Activated naive CD8-positive, alpha-beta T cell treated with anti-CD3 and anti-CD28 coated beads, Interleukin-2, amount 50 U/mL, for 24 hours (primary cell): ENCODE data around the gene DUSP10.

Experiments used
- ATAC-seq: fragments of 150-1000 bp; cut with Tn5 transposase; one replicate; pipeline ENCODE4 v1.10.0; 2021
- DNase-seq: peaks from one replicate; pipeline ENCODE4 v3.0.0; 2021
- H3K27ac Mint-ChIP-seq: one replicate; pipeline ENCODE4 v1.8.0; 2021; ENCODE audit warnings: mild to moderate bottlenecking, mixed read lengths
- H3K27me3 Mint-ChIP-seq: one replicate; pipeline ENCODE4 v1.8.0; 2021; ENCODE audit warnings: mixed read lengths
- H3K36me3 Mint-ChIP-seq: one replicate; pipeline ENCODE4 v1.8.0; 2021; ENCODE audit warnings: low read depth, mixed read lengths
- H3K4me1 Mint-ChIP-seq: one replicate; pipeline ENCODE4 v1.8.0; 2021; ENCODE audit warnings: mixed read lengths
- H3K4me3 Mint-ChIP-seq: one replicate; pipeline ENCODE4 v1.8.0; 2021; ENCODE audit warnings: mild to moderate bottlenecking, moderate library complexity, mixed read lengths
- H3K9me3 Mint-ChIP-seq: one replicate; pipeline ENCODE4 v1.8.0; 2021; ENCODE audit warnings: mixed read lengths

DUSP10 gene

GRCh38 chr1:221741703-221742554 lies at the start of gene DUSP10:
Gene DUSP10, minus strand, starts transcription at chr1:221742089. Its CDS starts 2,345 bp downstream, at chr1:221739744.
- DNase-seq (peak; percentile 97), ATAC-seq (peak; percentile 91)
- H3K27ac Mint-ChIP-seq = no peak within 1 kb of the TSS
- no peaks in the 10 kb centered on the region for H3K27me3 Mint-ChIP-seq
- H3K9me3 Mint-ChIP-seq = no peaks in the 10 kb centered on the region
- no peak within 1 kb of the TSS for H3K4me3 Mint-ChIP-seq
- H3K4me1 Mint-ChIP-seq = peaks cover 15% of the 10 kb centered on the region
- H3K36me3 Mint-ChIP-seq = peaks cover 27% of the 10 kb centered on the region

- DNase-seq = no peak
- Mint-ChIP-seq H3K9me3 (no peaks in the 10 kb centered on the region), H3K4me1 (peaks cover 39% of the 10 kb centered on the region), H3K36me3 (no peaks in the 10 kb centered on the region), H3K4me3 (no peak overlapping the region), H3K27me3 (no peaks in the 10 kb centered on the region), H3K27ac (no peak overlapping the region)
- ATAC-seq = no peak
Measured at GRCh38 chr1:221788466-221788865, 46.6 kb upstream of the DUSP10 start.

GRCh38 chr1:221786647-221787046 lies 44.8 kb upstream of the DUSP10 start:
- no peaks in the 10 kb centered on the region for H3K9me3 Mint-ChIP-seq
- no peak overlapping the region for H3K27ac Mint-ChIP-seq
- H3K27me3 Mint-ChIP-seq = no peaks in the 10 kb centered on the region
- no peak overlapping the region for H3K4me3 Mint-ChIP-seq
- H3K4me1 Mint-ChIP-seq = peaks cover 37% of the 10 kb centered on the region
- ATAC-seq (no peak), DNase-seq (no peak)
- no peaks in the 10 kb centered on the region for H3K36me3 Mint-ChIP-seq

DNA sequence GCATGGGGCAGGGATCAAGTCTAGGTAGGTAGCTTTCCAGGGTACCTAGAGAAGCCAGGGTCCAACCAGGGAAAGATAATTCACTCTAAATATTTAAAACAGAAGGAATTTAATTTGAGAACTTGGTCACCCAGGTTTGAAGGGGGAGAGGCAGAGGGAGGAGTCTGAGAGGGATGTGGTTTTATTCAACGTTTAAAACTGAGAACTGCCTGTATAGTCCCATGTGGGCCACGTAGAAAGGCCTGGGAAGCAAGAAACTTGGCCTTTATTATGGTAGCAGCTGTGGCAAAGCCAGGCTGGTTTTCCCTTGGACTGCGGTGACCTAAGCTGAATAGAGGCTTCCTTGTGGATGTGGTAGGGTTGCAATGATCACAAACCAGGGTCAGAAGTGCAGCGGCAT lies 42.0 kb upstream of the DUSP10 start:
- H3K27ac Mint-ChIP-seq = peak overlapping the region; percentile 55
- DNase-seq = no peak
- peaks cover 59% of the 10 kb centered on the region for H3K4me1 Mint-ChIP-seq
- H3K9me3 Mint-ChIP-seq = no peaks in the 10 kb centered on the region
- peak overlapping the region; percentile 48 for H3K4me3 Mint-ChIP-seq
- no peaks in the 10 kb centered on the region for H3K27me3 Mint-ChIP-seq
- peak; percentile 41 for ATAC-seq
- no peaks in the 10 kb centered on the region for H3K36me3 Mint-ChIP-seq

DNA sequence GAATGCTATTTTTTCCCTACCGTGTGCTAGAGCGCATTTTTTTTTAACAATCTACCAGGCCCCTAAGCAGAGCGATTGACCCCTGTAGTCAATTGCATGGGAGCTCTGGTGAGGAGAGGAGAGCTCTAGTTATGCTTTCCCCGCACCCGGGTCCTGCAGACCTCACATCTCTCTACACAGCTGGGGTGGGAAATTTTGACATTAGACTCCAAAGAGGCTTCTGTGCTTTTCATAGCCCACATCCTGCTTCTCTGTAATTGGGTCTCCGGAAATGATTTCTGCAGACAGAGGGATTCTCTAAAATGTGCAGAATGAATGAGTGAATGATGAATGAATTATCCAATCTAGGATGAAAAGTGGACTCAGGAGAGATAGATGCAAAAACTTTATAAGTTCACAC lies 41.5 kb upstream of the DUSP10 start:
- DNase-seq (no peak), ATAC-seq (peak; percentile 72)
- Mint-ChIP-seq H3K4me1 (peaks cover 64% of the 10 kb centered on the region), H3K27ac (peak overlapping the region; percentile 55), H3K9me3 (no peaks in the 10 kb centered on the region), H3K27me3 (no peaks in the 10 kb centered on the region), H3K36me3 (no peaks in the 10 kb centered on the region), H3K4me3 (peak overlapping the region; percentile 48)

GRCh38 chr1:221782970-221783369 lies 41.1 kb upstream of the DUSP10 start:
- Mint-ChIP-seq H3K4me1 (peaks cover 68% of the 10 kb centered on the region), H3K9me3 (no peaks in the 10 kb centered on the region), H3K36me3 (no peaks in the 10 kb centered on the region), H3K27me3 (no peaks in the 10 kb centered on the region), H3K27ac (peak overlapping the region; percentile 55), H3K4me3 (peak overlapping the region; percentile 48)
- DNase-seq (no peak), ATAC-seq (peak; percentile 55)

DNA sequence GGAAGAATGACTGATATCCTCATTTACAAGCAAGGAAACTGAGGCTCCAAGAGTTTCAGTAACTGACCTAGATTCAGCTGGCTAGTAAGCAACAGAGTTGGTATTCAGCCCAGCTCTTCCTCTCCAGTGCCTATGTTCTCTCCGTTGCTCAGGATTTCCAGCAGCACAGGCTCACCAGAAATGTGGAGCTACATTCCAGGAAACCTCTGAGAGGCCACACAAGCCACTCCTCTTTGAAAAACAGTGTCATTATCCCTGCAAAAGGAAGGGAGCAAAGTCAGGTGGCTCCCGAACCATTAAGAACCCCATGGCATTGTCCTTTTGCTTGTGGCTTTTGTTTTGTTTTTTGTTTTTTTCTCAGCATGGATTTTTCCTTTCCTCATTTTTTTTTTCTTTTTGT lies 40.6 kb upstream of the DUSP10 start:
- no peak for ATAC-seq
- no peak overlapping the region for H3K4me3 Mint-ChIP-seq
- H3K9me3 Mint-ChIP-seq = no peaks in the 10 kb centered on the region
- H3K27ac Mint-ChIP-seq = peak overlapping the region; percentile 55
- no peaks in the 10 kb centered on the region for H3K27me3 Mint-ChIP-seq
- no peaks in the 10 kb centered on the region for H3K36me3 Mint-ChIP-seq
- DNase-seq = no peak
- peaks cover 73% of the 10 kb centered on the region for H3K4me1 Mint-ChIP-seq

GRCh38 chr1:221781102-221781755 lies 39.3 kb upstream of the DUSP10 start:
- no peak overlapping the region for H3K27ac Mint-ChIP-seq

GRCh38 chr1:221780175-221780574 lies 38.3 kb upstream of the DUSP10 start:
- Mint-ChIP-seq H3K4me1 (peaks cover 96% of the 10 kb centered on the region), H3K4me3 (no peak overlapping the region), H3K9me3 (peaks cover under 1% of the 10 kb centered on the region), H3K36me3 (no peaks in the 10 kb centered on the region), H3K27ac (peak overlapping the region; percentile 92), H3K27me3 (peaks cover 2% of the 10 kb centered on the region)
- DNase-seq = no peak
- ATAC-seq = no peak

More at GRCh38 chr1:221781102-221781755, 39.3 kb upstream of the DUSP10 start:
- Mint-ChIP-seq H3K36me3 (no peaks in the 10 kb centered on the region), H3K27me3 (peaks cover 2% of the 10 kb centered on the region), H3K4me3 (no peak overlapping the region), H3K4me1 (peaks cover 86% of the 10 kb centered on the region), H3K9me3 (no peaks in the 10 kb centered on the region)
- ATAC-seq = no peak
- DNase-seq = no peak

GRCh38 chr1:221779771-221780170 lies 37.9 kb upstream of the DUSP10 start:
- H3K4me3 Mint-ChIP-seq = no peak overlapping the region
- peak overlapping the region; percentile 92 for H3K27ac Mint-ChIP-seq
- no peaks in the 10 kb centered on the region for H3K36me3 Mint-ChIP-seq

DNA sequence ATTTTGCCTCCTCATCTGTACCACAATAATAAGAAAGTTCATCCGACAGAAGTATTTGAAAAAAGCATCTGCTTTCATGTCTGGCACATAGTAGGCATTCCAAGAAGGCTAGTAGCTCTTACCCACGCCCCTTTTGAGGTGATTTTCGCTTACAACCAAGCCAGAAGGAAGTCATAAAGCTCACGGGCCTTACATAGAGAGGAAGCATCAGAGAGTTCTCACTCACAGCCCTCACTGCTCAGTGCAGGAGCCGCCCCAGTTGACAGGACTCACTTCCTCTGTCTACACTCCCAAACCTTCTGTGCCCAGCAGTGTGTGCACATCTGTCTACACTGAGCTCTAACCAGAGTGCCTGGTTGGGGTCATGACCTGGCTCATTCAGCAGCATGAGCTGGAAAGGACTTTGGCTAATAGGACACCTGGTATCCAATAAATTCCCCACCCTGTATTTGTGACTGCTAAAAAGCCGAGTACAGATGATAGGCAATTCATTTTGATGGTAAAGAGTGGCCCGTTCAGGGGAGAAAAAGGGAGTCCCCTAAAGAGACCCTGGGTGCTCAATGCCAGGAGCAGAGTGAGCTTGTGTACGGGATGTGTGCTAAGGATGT lies 36.8 kb upstream of the DUSP10 start:
- ATAC-seq (peak; percentile 22), DNase-seq (peak; percentile 45)
- peaks cover 2% of the 10 kb centered on the region for H3K9me3 Mint-ChIP-seq
- H3K27me3 Mint-ChIP-seq = peaks cover 2% of the 10 kb centered on the region
- no peaks in the 10 kb centered on the region for H3K36me3 Mint-ChIP-seq
- H3K4me3 Mint-ChIP-seq = peak overlapping the region; percentile 69
- H3K4me1 Mint-ChIP-seq = peaks cover 97% of the 10 kb centered on the region
- peak overlapping the region; percentile 92 for H3K27ac Mint-ChIP-seq

More at GRCh38 chr1:221779771-221780170, 37.9 kb upstream of the DUSP10 start:
- ATAC-seq (no peak), DNase-seq (no peak)
- Mint-ChIP-seq H3K27me3 (peaks cover 2% of the 10 kb centered on the region), H3K4me1 (peaks cover 98% of the 10 kb centered on the region), H3K9me3 (peaks cover 2% of the 10 kb centered on the region)

DNA sequence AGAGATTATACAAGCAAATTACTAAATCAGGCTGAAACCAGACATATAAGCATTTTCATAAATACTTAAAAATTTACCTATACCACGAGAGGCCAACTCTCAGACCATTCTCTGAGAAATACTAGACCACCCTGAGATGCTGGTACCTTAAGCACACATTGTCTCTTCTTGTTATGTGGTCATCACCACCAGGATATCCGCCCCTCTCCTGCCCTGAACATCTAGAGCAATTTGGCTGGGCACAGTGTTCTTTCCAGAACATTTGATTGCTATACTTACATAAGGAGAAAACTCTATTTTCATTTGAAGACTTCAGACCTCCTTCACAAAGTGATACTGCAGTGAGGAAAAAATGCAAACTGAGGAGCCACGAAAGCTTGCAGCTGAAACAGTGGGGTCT lies 36.2 kb upstream of the DUSP10 start:
- no peaks in the 10 kb centered on the region for H3K36me3 Mint-ChIP-seq
- H3K4me1 Mint-ChIP-seq = peaks cover 92% of the 10 kb centered on the region
- peak; percentile 12 for ATAC-seq
- peak overlapping the region; percentile 69 for H3K4me3 Mint-ChIP-seq
- peak overlapping the region; percentile 92 for H3K27ac Mint-ChIP-seq
- peaks cover 2% of the 10 kb centered on the region for H3K27me3 Mint-ChIP-seq
- H3K9me3 Mint-ChIP-seq = peaks cover 2% of the 10 kb centered on the region
- no peak for DNase-seq

- DNase-seq = peak; percentile 58
- H3K9me3 Mint-ChIP-seq = peaks cover 2% of the 10 kb centered on the region
- H3K4me1 Mint-ChIP-seq = peaks cover 86% of the 10 kb centered on the region
- ATAC-seq = peak; percentile 75
- H3K27me3 Mint-ChIP-seq = peaks cover 2% of the 10 kb centered on the region
- H3K4me3 Mint-ChIP-seq = peak overlapping the region; percentile 69
- no peaks in the 10 kb centered on the region for H3K36me3 Mint-ChIP-seq
- H3K27ac Mint-ChIP-seq = peak overlapping the region; percentile 92
Measured at GRCh38 chr1:221777431-221778072, 35.7 kb upstream of the DUSP10 start.
